Forelimb muscle (tissue), 1 donor: ENCODE measurements around the gene FLNB. TPM values are rescaled to one million over a fixed set of nuclear protein-coding genes. Genes with fewer than 3 reads are reported as not detected.

Experiments
- DNase-seq: peaks from one replicate; pipeline ENCODE4 v3.0.0-alpha.2; 2013; ENCODE audit warnings: low read depth
- polyA plus RNA-seq: library from polyadenylated mRNA; unstranded; fragments of 120-200 nt; gene quantifications from one replicate; pipeline ENCODE4 v1.2.1, GENCODE V29; 2013; ENCODE audit not compliant: insufficient read length

FLNB gene
- polyA plus RNA-seq, 1 donor = 43.4 TPM

- no peak for DNase-seq
Measured at GRCh38 chr3:58205981-58206380, 197.8 kb downstream of the FLNB start.

GRCh38 chr3:58206406-58207011 lies 198.3 kb downstream of the FLNB start:
- no peak for DNase-seq

DNA sequence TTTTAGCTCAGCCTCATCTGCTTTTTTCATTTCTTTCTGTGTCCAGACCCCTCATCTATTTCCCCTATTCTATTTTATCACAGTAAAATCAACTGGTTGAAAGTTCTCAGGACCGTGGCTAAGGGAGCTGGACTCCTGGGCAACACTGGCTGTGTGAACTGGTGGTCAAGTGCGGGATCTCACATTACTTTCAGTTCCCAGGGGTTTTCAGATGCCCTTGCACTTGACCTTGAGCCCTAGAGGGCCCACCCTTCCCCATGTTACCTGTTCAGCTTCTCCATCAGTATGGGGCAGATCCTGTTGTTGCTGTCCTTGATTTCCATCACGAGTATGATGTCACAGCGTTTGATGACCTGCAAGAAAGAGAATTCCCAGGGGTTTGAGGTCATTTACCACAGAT lies 199.7 kb downstream of the FLNB start:
- no peak for DNase-seq

DNA sequence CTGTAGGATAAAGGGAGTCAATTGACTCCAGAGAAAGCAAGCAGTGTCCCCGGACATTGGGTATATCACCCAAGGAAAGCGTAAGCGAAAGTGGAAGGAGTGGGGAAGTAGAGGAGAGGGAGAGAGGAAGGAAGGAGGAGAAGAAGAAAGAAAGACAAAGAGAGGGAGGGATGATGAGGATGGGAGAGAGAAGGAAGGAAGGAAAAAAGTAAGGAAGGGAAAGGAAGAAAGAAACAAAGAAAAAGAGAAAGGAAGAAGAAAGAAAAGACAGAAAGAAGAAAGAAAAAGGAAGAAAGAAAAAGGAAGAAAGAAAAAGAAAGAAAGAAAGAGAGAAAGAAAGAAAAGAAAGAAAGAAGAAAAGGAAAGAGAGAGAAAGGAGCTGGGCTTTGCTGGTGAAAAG lies 201.7 kb downstream of the FLNB start:
- no peak for DNase-seq

DNA sequence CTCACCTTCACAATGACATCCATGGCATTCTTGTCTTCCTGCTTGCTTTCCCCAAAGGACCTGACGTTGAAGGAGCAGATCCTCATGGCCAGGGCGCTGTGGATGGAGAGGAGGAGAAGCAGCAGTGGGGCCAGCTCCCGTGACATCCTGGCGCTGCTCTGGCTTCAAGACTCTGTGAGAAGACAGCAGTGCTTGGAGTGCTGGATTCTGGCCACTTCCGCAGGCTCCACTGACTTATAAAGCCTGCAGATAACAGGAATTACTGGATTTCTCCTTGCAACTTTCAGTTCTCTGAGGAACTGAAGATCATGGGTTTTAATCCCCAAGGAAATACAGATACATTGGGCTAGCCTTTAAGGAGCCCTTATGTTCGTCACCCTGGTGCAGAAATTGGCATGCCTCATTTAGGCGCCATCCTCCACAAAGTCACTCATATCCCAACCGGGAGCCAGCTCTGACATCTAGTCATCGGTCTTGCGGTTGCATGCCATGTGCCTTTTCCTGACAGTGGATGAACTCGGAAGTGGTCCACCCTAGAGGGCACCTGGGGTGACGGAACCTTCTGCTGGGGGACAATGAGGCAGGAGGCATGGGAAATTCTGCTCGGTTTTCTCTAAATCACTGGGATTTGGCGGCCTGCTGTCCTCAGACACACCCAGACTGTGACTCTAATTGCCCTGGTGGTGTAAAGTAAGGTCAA lies 202.7 kb downstream of the FLNB start, which contains the start of gene DNASE1L3:
Gene DNASE1L3 (minus strand): TSS at position 212 of the 700 bp plus-strand sequence. CDS start 66 bp downstream, at position 146.
- DNase-seq = no peak

DNA sequence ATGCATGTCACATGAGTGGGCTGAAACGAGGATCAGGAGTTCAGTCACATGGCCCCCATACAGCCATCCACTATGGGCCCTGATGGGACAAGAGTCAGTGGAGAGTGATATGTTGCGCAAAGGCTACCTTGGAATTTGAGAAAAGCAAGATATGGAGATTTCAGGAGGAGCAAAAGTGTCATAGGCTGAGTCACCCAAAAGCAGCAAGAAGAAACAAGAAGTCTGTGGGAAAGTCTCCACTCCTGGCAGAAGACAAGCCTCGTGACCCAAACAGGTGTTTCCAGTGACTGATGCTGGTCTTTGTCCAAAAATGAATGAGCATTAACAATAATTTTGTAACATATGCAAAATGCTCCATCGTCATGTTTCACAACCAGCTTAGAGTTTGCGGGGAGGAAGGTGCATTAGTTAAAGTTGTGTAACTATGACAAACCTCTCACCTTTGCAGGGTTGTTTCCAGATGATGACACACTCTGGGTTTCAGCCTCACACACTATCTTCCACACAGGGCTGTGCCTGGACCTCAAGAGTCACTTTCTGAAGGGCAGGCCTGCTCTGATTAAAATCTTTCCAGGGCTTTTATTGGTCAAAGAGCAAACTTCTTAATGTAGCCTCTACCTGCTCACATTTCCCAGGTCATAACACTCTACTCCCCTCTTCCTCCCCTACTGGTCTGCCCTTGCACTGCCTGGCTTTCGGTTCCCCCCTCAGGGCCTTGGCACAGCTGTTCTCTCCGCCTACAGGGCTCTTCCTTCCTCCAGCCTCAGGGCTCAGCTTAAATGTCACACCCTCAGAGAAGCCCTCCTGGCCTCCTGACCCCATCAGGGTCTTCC lies 206.5 kb downstream of the FLNB start:
- DNase-seq = no peak

DNA sequence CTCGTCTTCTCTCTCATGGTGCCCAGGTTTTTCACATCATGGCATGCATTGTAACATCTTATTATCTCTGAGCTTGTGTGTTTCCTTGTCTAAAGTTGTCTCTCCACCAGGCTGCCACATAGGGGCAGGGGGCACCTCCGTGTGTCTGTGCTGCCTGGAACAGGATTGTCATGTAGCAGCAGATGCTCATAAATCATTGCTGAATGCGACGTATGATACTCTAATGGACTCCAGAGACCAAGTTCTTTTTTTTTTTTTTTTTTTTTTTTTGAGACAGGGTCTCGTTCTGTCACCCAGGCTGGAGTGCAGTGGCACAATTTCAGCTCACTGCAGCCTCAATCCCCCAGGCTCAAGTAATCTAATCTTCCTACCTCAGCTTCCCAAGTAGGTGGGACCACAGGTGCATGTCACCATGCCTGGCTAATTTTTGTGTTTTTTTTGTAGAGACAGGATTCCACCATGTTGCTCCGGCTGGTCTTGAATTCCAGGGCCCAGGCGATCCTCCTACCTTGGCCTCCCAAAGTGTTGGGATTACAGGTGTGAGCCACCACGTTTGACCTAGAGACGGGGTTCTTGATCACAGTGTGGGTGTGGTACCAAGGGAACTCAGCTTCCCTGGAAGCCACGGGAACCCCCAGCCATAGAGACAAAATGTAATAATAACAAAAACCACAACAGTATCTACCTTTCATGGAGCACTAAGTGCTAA lies 207.2 kb downstream of the FLNB start:
- DNase-seq = no peak

- DNase-seq = no peak
Measured at GRCh38 chr3:58216496-58217195, 208.4 kb downstream of the FLNB start.

DNA sequence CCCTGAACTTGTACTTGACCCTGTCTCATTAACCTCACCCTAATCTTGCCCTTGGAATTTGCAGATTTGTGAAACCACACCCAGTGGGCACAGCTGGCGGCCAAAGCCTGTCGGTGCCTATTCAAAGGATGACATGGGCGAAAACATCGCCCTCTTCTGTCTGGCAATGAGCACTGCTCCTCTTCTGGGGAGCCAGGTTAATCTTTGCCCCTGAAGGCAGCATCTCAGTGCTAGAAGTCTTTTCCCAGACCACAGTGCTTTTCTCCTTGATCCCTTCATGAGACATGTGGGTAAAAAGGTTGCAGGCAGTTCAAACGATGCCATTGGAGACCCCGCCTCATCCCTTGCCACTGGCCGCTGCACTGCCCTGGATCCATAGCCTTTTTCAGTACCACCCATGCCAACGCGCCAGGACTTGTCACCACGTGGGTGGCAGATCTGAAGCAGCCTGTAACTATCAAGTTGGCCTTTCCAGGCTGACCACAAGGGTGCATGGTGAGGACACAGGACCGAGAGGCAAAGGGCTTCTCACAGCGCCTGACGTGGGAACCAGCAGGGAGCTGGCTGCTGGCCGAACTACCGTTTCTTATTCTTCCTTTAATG lies 209.1 kb downstream of the FLNB start:
- no peak for DNase-seq

GRCh38 chr3:58218904-58219303 lies 210.7 kb downstream of the FLNB start:
- no peak for DNase-seq

Other genes with a start within 250 kb of the FLNB start
- gene DNASE1L3, start 202.6 kb downstream of the FLNB start, polyA plus RNA-seq = 0.86 TPM
- gene ABHD6, start 229.4 kb downstream of the FLNB start, polyA plus RNA-seq = 4.8 TPM